Mucosa of rectum (tissue), 2 donors: Measurements from ENCODE around the gene SHFL.

Experiments used
- H3K27ac ChIP-seq, 2 donors: one replicate each; pipeline ENCODE4 v1.7.0; 2013; ENCODE audit warnings: inconsistent platforms in 2 of 2, low read depth in 2 of 2, low read length in 2 of 2
- H3K27me3 ChIP-seq, 2 donors: one replicate each; pipeline ENCODE4 v1.7.0; 2013; ENCODE audit warnings: low read length in 2 of 2; ENCODE audit not compliant: control insufficient read depth in 2 of 2, insufficient read depth in 2 of 2
- H3K36me3 ChIP-seq, 2 donors: one replicate each; pipeline ENCODE4 v1.7.0; 2013; ENCODE audit warnings: low read length in 2 of 2; ENCODE audit not compliant: control insufficient read depth in 2 of 2, insufficient read depth in 2 of 2
- H3K4me1 ChIP-seq, 2 donors: one replicate each; pipeline ENCODE4 v1.7.0; 2013; ENCODE audit warnings: low read length in 2 of 2, mild to moderate bottlenecking in 1 of 2; ENCODE audit not compliant: control insufficient read depth in 2 of 2, insufficient read depth in 2 of 2
- H3K4me3 ChIP-seq, 2 donors: one replicate each; pipeline ENCODE4 v1.7.0; 2013; ENCODE audit warnings: low read length in 2 of 2
- H3K9ac ChIP-seq, 2 donors: one replicate each; pipeline ENCODE4 v1.7.0; 2013; ENCODE audit warnings: low read length in 2 of 2, low read depth in 1 of 2, mild to moderate bottlenecking in 1 of 2
- H3K9me3 ChIP-seq, 2 donors: one replicate each; pipeline ENCODE4 v1.7.0; 2013; ENCODE audit warnings: low read length in 2 of 2; ENCODE audit not compliant: control insufficient read depth in 2 of 2
- donor health status: healthy.
- donor health status: Normal muscosa, but diverticular disease.

SHFL gene

DNA sequence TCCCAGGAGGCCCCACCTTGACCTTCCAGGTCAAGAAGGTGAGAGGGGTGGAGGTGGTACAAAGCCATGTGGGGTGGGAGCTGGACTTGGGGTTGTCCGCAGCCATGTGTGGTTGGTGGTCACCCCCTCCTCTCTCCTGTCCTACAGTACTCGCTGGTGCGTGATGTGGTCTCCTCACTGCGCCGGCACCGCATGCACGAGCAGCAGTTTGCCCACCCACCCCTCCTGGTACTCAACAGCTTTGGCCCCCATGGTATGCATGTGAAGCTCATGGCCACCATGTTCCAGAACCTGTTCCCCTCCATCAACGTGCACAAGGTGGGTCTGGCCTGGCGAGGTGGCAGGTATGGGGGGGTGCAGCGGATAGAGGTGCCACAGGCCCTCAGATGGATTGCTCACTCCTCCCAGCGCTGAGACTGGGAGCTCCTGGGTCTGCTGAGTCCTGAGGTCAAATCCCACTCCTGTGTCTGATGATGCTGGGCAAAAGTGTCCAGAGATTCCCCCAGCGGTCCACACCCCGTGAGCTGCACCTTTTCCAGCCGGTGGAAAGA is 21.8 kb downstream of the SHFL start:
- peaks cover 33 to 36% of the 10 kb centered on the region in 2 donors for H3K36me3 ChIP-seq
- H3K27ac ChIP-seq, result no peak overlapping the region
- H3K9me3 ChIP-seq, result no peaks in the 10 kb centered on the region
- peaks cover 7 to 26% of the 10 kb centered on the region in 2 donors for H3K4me1 ChIP-seq
- H3K9ac ChIP-seq, result no peak overlapping the region
- H3K4me3 ChIP-seq, result no peak overlapping the region
- H3K27me3 ChIP-seq, result no peaks in the 10 kb centered on the region

DNA sequence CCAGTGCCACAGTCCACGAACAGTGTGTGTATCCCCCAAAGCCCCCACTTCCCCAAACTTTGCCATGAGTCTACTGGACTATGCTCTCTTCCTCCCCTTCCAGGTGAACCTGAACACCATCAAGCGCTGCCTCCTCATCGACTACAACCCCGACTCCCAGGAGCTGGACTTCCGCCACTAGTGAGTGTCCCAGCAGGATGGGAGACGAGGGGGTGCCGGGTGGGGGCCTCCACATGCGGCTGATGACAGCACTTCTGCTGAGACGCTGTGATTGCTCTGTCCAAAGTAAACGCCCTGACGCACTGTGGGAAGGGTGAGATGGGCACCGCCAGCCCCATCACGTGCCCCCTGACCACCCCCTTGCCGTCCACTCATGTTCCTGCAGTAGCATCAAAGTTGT is 23.4 kb downstream of the SHFL start:
- H3K9me3 ChIP-seq, result no peaks in the 10 kb centered on the region
- peaks cover 33 to 38% of the 10 kb centered on the region in 2 donors for H3K36me3 ChIP-seq
- no peak overlapping the region for H3K27ac ChIP-seq
- H3K4me3 ChIP-seq, result no peak overlapping the region
- H3K27me3 ChIP-seq, result no peaks in the 10 kb centered on the region
- H3K9ac ChIP-seq, result no peak overlapping the region
- peaks cover 9 to 28% of the 10 kb centered on the region in 2 donors for H3K4me1 ChIP-seq

DNA sequence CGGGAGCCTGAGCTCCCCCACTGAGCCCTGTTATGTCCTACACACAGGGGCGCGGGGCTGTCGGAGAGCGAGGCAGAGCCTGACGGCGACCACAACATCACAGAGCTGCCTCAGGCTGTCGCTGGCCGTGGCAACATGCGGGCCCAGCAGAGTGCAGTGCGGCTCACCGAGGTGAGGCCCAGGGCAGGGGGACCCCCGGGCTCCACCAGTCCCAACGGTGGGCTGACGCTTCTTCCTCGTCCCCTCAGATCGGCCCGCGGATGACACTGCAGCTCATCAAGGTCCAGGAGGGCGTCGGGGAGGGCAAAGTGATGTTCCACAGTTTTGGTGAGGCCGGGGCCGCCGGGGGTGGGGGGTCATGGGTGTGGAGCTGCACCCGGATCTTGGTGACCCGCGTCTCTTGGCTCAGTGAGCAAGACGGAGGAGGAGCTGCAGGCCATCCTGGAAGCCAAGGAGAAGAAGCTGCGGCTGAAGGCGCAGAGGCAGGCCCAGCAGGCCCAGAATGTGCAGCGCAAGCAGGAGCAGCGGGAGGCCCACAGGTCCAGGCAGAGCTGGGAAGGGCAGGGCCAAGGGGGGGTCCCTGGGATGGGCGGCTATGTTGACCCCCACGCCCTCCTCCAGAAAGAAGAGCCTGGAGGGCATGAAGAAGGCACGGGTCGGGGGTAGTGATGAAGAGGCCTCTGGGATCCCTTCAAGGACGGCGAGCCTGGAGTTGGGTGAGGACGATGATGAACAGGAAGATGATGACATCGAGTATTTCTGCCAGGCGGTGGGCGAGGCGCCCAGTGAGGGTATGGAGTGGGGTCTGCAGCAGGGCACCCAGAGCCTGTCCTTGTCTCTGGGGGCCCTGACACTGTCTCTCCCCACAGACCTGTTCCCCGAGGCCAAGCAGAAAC is 24.2 kb downstream of the SHFL start:
- peaks cover 35 to 40% of the 10 kb centered on the region in 2 donors for H3K36me3 ChIP-seq
- H3K9ac ChIP-seq, result no peak overlapping the region
- peaks cover 9 to 24% of the 10 kb centered on the region in 2 donors for H3K4me1 ChIP-seq

DNA sequence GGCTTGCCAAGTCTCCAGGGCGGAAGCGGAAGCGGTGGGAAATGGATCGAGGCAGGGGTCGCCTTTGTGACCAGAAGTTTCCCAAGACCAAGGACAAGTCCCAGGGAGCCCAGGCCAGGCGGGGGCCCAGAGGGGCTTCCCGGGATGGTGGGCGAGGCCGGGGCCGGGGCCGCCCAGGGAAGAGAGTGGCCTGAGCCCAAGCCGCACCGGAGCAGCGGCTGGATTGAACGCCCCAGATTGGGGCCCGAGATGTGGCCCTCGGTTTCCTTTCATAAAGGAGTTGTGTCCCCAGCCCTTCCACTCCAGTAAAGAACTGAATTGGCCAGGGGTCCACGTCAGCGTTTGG is 24.8 kb downstream of the SHFL start:
- Histone ChIP-seq H3K9ac (no peak overlapping the region), H3K4me3 (no peak overlapping the region), H3K27ac (peak overlapping the region in 1 of 2 donors; percentile 63), H3K9me3 (no peaks in the 10 kb centered on the region), H3K27me3 (no peaks in the 10 kb centered on the region), H3K36me3 (peaks cover 41 to 45% of the 10 kb centered on the region in 2 donors), H3K4me1 (peaks cover 9 to 20% of the 10 kb centered on the region in 2 donors)

More for the DNA sequence above, 24.2 kb downstream of the SHFL start:
- Histone ChIP-seq H3K4me3 (no peak overlapping the region), H3K27ac (no peak overlapping the region), H3K27me3 (no peaks in the 10 kb centered on the region), H3K9me3 (no peaks in the 10 kb centered on the region)

DNA sequence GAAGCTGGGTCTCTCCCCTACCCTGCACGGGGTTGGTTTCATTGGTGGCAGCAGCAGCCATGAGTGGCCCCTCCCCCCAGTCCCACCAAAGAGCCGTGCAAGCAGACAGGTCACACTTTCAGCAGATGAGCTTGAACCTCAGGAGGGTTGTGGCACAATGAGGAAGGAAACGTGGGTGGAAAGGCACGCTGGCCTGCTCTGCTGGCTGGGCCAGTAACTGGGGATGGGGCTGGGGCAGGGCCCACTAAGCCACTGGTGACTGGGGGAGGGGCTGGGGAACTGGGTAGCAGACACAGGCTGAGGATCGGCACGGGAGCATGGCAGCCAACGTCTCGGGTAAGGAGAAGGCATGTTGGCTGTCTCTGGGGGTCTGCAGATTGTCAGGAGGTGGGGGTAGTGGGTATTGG is 25.3 kb downstream of the SHFL start, which contains the start of gene P2RY11:
Gene P2RY11, plus strand, starts transcription at position 289 of the 407 bp plus-strand sequence. Its CDS starts 29 bp downstream, at position 318.
- H3K9me3 ChIP-seq, result no peaks in the 10 kb centered on the region
- peak within 1 kb of the TSS in 1 of 2 donors; percentile 26 for H3K4me3 ChIP-seq
- H3K27ac ChIP-seq, result peak within 1 kb of the TSS in 1 of 2 donors; percentile 63
- H3K27me3 ChIP-seq, result no peaks in the 10 kb centered on the region
- peak within 1 kb of the TSS in 1 of 2 donors; percentile 13 for H3K9ac ChIP-seq
- peaks cover 46 to 49% of the 10 kb centered on the region in 2 donors for H3K36me3 ChIP-seq
- H3K4me1 ChIP-seq, result peaks cover 9 to 20% of the 10 kb centered on the region in 2 donors

DNA sequence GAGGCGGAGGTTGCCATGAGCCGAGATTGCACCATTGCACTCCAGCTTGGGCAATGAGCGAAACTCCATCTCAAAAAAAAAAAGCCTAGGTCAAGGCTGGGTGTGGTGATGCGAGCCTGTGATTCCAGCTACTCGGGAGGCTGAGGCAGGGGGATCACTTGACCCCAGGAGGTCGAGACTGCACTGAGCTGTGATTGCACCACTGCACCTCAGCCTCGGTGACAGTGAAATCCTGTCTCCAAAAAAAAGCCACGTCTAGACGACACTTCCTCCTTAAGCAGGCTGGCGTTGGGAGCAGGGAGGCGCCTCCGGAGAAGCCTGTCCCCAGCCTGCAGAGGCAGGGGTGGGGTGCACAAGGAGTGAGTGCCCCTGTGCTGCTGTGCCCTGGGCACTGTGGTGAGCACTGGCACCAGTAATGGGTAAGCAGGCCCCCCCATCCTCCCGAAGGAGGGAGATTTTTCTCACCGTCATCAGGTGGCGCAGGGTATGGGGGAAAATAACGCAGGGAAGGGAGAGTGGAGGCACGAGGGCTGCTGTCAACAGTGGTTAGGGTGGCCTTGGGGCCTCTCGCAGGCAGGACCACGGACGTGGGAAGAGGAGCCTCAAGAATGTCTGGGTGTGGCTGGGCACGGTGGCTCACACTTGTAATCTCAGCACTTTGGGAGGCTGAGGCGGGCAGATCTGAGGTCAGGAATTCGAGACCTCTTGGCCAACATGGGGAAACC is 26.1 kb downstream of the SHFL start:
- peaks cover 3 to 14% of the 10 kb centered on the region in 2 donors for H3K4me1 ChIP-seq
- no peaks in the 10 kb centered on the region for H3K27me3 ChIP-seq
- peak overlapping the region in 1 of 2 donors; percentile 13 for H3K9ac ChIP-seq
- H3K27ac ChIP-seq, result peak overlapping the region in 1 of 2 donors; percentile 63
- peaks cover 53 to 56% of the 10 kb centered on the region in 2 donors for H3K36me3 ChIP-seq
- H3K9me3 ChIP-seq, result no peaks in the 10 kb centered on the region
- H3K4me3 ChIP-seq, result peak overlapping the region in 1 of 2 donors; percentile 26

DNA sequence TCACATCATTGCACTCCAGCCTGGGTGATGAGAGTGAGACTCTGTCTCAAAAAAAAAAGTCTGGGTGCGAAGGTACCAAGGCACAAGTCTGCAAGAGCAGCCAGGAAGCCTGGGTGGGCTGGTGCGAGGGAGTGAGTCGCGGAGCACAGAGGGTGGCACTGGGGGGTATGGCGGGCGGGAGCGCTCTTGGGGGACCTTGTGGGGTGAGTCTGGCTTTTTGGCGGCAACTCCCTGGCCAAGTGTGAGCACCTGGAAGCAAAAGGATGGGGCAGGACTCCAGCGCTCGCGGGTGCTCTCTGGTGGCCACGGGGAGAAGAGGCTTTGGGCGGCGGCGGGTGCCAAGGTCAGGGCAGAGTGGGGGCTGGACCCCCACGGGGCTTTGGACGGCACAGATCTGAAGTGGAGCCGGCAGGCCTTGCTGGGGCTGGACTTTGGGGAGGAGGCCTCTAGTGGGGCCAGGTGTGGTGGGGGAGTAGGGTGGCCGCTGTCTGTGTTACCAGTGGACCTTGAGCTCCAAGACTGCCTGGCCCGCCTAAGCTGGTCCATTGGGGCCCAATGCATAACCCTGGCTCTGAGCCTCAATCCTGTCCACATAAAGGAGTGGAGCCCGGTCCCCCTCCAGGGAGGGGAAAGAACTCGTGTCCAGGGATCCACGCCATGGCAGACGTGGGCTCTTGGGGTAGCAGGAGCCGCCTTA is 26.9 kb downstream of the SHFL start:
- H3K36me3 ChIP-seq, result peaks cover 53 to 57% of the 10 kb centered on the region in 2 donors
- peaks cover 2 to 12% of the 10 kb centered on the region in 2 donors for H3K4me1 ChIP-seq
- H3K27ac ChIP-seq, result no peak overlapping the region
- H3K27me3 ChIP-seq, result no peaks in the 10 kb centered on the region
- H3K9ac ChIP-seq, result no peak overlapping the region
- no peaks in the 10 kb centered on the region for H3K9me3 ChIP-seq
- H3K4me3 ChIP-seq, result no peak overlapping the region

DNA sequence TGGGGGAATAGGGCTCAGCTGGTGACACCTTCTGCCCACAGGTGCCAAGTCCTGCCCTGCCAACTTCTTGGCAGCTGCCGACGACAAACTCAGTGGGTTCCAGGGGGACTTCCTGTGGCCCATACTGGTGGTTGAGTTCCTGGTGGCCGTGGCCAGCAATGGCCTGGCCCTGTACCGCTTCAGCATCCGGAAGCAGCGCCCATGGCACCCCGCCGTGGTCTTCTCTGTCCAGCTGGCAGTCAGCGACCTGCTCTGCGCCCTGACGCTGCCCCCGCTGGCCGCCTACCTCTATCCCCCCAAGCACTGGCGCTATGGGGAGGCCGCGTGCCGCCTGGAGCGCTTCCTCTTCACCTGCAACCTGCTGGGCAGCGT is 27.5 kb downstream of the SHFL start:
- Histone ChIP-seq H3K36me3 (peaks cover 49 to 52% of the 10 kb centered on the region in 2 donors), H3K9ac (no peak overlapping the region), H3K4me1 (peaks cover 3 to 12% of the 10 kb centered on the region in 2 donors), H3K27me3 (no peaks in the 10 kb centered on the region), H3K9me3 (no peaks in the 10 kb centered on the region), H3K4me3 (no peak overlapping the region), H3K27ac (no peak overlapping the region)

DNA sequence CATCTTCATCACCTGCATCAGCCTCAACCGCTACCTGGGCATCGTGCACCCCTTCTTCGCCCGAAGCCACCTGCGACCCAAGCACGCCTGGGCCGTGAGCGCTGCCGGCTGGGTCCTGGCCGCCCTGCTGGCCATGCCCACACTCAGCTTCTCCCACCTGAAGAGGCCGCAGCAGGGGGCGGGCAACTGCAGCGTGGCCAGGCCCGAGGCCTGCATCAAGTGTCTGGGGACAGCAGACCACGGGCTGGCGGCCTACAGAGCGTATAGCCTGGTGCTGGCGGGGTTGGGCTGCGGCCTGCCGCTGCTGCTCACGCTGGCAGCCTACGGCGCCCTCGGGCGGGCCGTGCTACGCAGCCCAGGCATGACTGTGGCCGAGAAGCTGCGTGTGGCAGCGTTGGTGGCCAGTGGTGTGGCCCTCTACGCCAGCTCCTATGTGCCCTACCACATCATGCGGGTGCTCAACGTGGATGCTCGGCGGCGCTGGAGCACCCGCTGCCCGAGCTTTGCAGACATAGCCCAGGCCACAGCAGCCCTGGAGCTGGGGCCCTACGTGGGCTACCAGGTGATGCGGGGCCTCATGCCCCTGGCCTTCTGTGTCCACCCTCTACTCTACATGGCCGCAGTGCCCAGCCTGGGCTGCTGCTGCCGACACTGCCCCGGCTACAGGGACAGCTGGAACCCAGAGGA is 28.0 kb downstream of the SHFL start:
- no peak overlapping the region for H3K27ac ChIP-seq
- H3K27me3 ChIP-seq, result no peaks in the 10 kb centered on the region
- peaks cover 48 to 49% of the 10 kb centered on the region in 2 donors for H3K36me3 ChIP-seq
- H3K9me3 ChIP-seq, result no peaks in the 10 kb centered on the region
- no peak overlapping the region for H3K9ac ChIP-seq
- peaks cover 8 to 17% of the 10 kb centered on the region in 2 donors for H3K4me1 ChIP-seq
- H3K4me3 ChIP-seq, result no peak overlapping the region
